ENCODE results near the gene CCDC3. TPM values are rescaled to one million over a fixed set of nuclear protein-coding genes. Genes with fewer than 3 reads are reported as not detected.

Gene CCDC3
- total RNA-seq, 2 donors from 2014 or later: 10.0 to 14.9 TPM

- no peak overlapping the region for H3K27ac ChIP-seq
- H3K4me1 ChIP-seq: peaks cover 0 to 6% of the 10 kb centered on the region in 2 donors
- DNase-seq (ENCODE audit: low spot score): no peak
- H3K4me3 ChIP-seq: no peak overlapping the region
- no peak for TF ChIP-seq CTCF (IDR thresholded peaks at IDR 0.05)
- no peaks in the 10 kb centered on the region for H3K27me3 ChIP-seq
- no peaks in the 10 kb centered on the region for H3K9me3 ChIP-seq
- H3K36me3 ChIP-seq: no peaks in the 10 kb centered on the region
Measured at GRCh38 chr10:12950583-12951128, 50.9 kb downstream of the CCDC3 start.

- no peak for TF ChIP-seq CTCF (IDR thresholded peaks at IDR 0.05)
- Histone ChIP-seq H3K4me3 (no peak overlapping the region), H3K36me3 (no peaks in the 10 kb centered on the region), H3K27ac (no peak overlapping the region), H3K9me3 (no peaks in the 10 kb centered on the region), H3K4me1 (peaks cover 0 to 6% of the 10 kb centered on the region in 2 donors), H3K27me3 (no peaks in the 10 kb centered on the region)
- no peak for DNase-seq (ENCODE audit: low spot score)
Measured at GRCh38 chr10:12949248-12949647, 52.3 kb downstream of the CCDC3 start.

GRCh38 chr10:12947741-12948140 lies 53.8 kb downstream of the CCDC3 start:
- Histone ChIP-seq H3K4me1 (peaks cover 0 to 6% of the 10 kb centered on the region in 2 donors), H3K4me3 (no peak overlapping the region), H3K27me3 (no peaks in the 10 kb centered on the region), H3K9me3 (no peaks in the 10 kb centered on the region), H3K27ac (no peak overlapping the region), H3K36me3 (no peaks in the 10 kb centered on the region)
- no peak for TF ChIP-seq CTCF (IDR thresholded peaks at IDR 0.05)
- no peak for DNase-seq (ENCODE audit: low spot score)

GRCh38 chr10:12946372-12946771 lies 55.1 kb downstream of the CCDC3 start:
- no peak overlapping the region for H3K27ac ChIP-seq
- no peaks in the 10 kb centered on the region for H3K27me3 ChIP-seq
- no peak for DNase-seq (ENCODE audit: low spot score)
- peaks cover 0 to 6% of the 10 kb centered on the region in 2 donors for H3K4me1 ChIP-seq
- no peak overlapping the region for H3K4me3 ChIP-seq
- H3K9me3 ChIP-seq: no peaks in the 10 kb centered on the region
- TF ChIP-seq CTCF (IDR thresholded peaks at IDR 0.05): no peak
- no peaks in the 10 kb centered on the region for H3K36me3 ChIP-seq

- Histone ChIP-seq H3K27ac (no peak overlapping the region), H3K4me1 (peaks cover 0 to 6% of the 10 kb centered on the region in 2 donors), H3K27me3 (no peaks in the 10 kb centered on the region), H3K9me3 (no peaks in the 10 kb centered on the region), H3K4me3 (no peak overlapping the region), H3K36me3 (no peaks in the 10 kb centered on the region)
- DNase-seq (ENCODE audit: low spot score): no peak
- no peak for TF ChIP-seq CTCF (IDR thresholded peaks at IDR 0.05)
Measured at GRCh38 chr10:12945690-12946359, 55.7 kb downstream of the CCDC3 start.

- Histone ChIP-seq H3K27ac (no peak overlapping the region), H3K4me1 (peaks cover 0 to 6% of the 10 kb centered on the region in 2 donors), H3K27me3 (no peaks in the 10 kb centered on the region), H3K4me3 (no peak overlapping the region), H3K9me3 (no peaks in the 10 kb centered on the region), H3K36me3 (no peaks in the 10 kb centered on the region)
- TF ChIP-seq CTCF (IDR thresholded peaks at IDR 0.05): no peak
- DNase-seq (ENCODE audit: low spot score): no peak
Measured at GRCh38 chr10:12944931-12945330, 56.6 kb downstream of the CCDC3 start.

Data from right atrium auricular region (tissue), 2 donors.